ENCODE measurements around the gene RASSF1. TPM values are rescaled to one million over a fixed set of nuclear protein-coding genes. Genes with fewer than 3 reads are reported as not detected.
A peak's percentile ranks its signal among the peaks of the same experiment; 100 is the strongest.

The RASSF1 gene
- total RNA-seq, 1 donor from 2014 or later = 19.9 TPM

DNA sequence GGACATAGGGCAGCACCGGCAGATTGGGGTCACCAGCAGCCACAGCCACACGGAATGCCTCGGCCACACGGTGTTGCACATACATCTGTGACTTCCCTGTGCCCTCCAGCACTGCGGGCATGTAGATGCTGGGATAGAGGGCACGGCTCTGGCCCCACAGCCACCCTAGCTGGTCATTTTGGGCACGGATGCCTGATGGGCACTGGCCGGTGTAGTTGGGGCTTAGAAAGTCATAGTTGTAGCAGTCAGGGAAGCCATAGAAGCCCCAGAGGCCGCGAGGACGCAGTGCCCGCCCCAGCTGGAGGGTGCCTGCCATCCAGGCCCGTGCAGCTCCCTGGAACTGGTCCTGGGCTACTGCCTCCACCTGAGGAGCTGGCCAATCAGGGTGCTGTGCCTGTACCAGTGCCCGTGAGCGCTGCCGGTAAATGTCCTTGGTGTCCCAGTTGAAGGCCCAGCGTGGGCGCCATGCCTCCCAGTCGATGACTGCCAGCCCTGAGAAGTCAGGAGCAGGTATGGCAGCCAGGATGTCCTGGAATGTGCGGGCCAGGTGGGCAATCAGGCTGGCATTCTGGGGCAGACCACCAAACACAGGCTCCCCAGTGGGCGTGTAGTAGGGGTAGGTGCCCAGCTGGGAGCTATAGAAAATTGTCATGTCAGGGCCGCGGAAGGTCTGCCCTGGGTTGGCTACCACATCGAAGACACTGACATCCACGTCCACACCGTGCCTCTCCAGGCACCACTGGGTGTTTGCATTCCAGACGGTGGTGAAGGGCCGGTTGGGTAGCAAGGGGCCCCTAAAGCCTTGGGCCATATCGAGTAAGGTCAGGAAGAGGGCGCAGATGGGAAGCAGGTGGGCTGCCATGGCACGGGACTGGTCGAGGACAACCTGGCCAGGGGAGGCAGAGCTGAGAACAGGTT, 38.3 kb downstream of the RASSF1 start:
- Histone ChIP-seq H3K27me3 (ENCODE audit: control insufficient read depth, insufficient read depth, low read length) (no peaks in the 10 kb centered on the region), H3K36me3 (ENCODE audit: control insufficient read depth, insufficient read depth, low read length) (no peaks in the 10 kb centered on the region), H3K4me3 (ENCODE audit: low read depth, low read length) (no peak overlapping the region)
- TF ChIP-seq, protein P1, sequence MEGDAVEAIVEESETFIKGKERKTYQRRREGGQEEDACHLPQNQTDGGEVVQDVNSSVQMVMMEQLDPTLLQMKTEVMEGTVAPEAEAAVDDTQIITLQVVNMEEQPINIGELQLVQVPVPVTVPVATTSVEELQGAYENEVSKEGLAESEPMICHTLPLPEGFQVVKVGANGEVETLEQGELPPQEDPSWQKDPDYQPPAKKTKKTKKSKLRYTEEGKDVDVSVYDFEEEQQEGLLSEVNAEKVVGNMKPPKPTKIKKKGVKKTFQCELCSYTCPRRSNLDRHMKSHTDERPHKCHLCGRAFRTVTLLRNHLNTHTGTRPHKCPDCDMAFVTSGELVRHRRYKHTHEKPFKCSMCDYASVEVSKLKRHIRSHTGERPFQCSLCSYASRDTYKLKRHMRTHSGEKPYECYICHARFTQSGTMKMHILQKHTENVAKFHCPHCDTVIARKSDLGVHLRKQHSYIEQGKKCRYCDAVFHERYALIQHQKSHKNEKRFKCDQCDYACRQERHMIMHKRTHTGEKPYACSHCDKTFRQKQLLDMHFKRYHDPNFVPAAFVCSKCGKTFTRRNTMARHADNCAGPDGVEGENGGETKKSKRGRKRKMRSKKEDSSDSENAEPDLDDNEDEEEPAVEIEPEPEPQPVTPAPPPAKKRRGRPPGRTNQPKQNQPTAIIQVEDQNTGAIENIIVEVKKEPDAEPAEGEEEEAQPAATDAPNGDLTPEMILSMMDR (IDR thresholded peaks at IDR 0.05; ENCODE audit: insufficient read depth, low read length, poor library complexity, severe bottlenecking) = no peak
- DNase-seq (ENCODE audit: low read depth) = no peak

DNA sequence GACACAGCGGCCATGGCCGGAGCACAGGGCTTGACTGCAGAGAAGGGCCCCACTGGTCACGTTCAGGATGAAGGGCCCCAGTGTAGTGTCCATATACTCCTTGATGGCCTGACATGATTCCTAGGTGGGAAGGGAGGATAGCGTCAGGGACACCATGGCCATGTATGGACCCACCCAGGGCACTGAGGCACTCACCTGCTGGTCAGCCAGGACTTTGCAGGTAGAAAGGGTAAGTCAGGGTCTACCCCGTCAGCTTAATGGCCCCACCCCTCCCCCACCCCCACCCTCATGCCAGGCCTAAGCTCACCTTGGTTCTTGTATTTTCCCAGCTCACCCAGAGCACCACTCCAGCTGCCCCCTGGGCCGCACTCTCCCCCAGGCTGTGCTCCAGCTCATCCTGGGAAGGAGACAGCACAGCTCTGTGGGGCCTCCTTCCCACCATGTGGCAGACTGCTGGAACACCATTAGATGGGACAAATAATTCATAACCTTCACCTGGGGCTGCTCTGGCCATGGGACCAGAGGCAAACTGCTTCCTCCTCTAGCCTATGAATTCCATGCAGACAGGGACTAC, 39.9 kb downstream of the RASSF1 start:
- no peaks in the 10 kb centered on the region for H3K36me3 ChIP-seq (ENCODE audit: control insufficient read depth, insufficient read depth, low read length)
- no peak overlapping the region for H3K4me3 ChIP-seq (ENCODE audit: low read depth, low read length)
- no peaks in the 10 kb centered on the region for H3K27me3 ChIP-seq (ENCODE audit: control insufficient read depth, insufficient read depth, low read length)
- no peak for DNase-seq (ENCODE audit: low read depth)
- TF ChIP-seq, protein P1 (IDR thresholded peaks at IDR 0.05; ENCODE audit: insufficient read depth, low read length, poor library complexity, severe bottlenecking) = no peak

DNA sequence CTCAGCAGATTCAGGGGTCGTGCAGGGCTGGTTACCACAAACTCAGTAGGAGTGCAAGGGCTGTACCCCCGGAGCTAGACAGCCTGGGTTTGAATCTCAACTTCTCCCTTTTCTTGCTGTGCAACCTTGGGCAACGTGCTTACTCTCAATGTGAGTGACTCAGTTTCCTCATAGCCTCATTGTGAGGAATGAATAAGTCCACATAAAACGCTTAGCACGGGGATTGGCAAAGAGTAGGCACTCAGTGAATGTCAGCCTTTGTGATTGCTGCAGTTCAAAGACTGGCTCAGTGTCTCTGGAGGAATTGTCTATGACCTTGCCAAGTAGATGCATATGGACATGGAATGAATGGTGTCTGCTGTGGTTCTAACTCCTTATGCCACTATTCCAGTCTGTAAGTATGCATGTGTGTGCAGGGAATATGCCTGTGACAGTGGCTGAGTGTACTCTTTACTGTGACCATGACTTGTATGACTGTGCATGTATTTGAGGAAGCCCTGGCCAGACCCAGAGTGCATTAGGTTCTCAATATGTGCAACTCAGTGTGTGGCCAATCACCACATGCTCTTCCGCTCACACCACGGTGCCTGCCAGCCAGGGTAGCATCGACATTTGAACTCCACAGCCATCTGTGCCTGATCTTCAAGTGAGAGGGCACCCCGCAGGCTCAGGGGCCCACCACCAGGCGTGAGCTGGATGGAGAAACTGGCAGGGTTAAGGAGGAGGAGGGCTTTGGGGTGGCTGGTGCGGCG, 40.5 kb downstream of the RASSF1 start:
- Histone ChIP-seq H3K4me3 (ENCODE audit: low read depth, low read length) (peak overlapping the region; percentile 41), H3K27me3 (ENCODE audit: control insufficient read depth, insufficient read depth, low read length) (no peaks in the 10 kb centered on the region), H3K36me3 (ENCODE audit: control insufficient read depth, insufficient read depth, low read length) (no peaks in the 10 kb centered on the region)
- TF ChIP-seq, protein P1 (IDR thresholded peaks at IDR 0.05; ENCODE audit: insufficient read depth, low read length, poor library complexity, severe bottlenecking) = no peak
- no peak for DNase-seq (ENCODE audit: low read depth)

DNA sequence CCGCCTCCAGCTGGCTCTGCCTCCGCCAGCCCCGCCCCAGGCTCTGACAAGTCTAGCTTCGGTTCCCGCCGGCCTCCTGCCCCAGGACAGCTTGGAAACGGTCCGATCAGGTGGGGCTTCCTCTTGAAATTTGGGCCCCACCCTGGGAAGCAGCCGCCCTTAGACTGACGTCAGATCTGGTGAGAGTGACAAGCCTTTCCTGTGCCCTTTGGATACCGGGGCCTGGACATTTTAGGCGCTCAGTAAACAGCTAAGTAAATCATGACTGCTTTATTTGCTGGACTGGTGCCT, 41.1 kb downstream of the RASSF1 start:
- no peaks in the 10 kb centered on the region for H3K27me3 ChIP-seq (ENCODE audit: control insufficient read depth, insufficient read depth, low read length)
- TF ChIP-seq, protein P1 (IDR thresholded peaks at IDR 0.05; ENCODE audit: insufficient read depth, low read length, poor library complexity, severe bottlenecking) = no peak
- no peak for DNase-seq (ENCODE audit: low read depth)
- H3K36me3 ChIP-seq (ENCODE audit: control insufficient read depth, insufficient read depth, low read length) = no peaks in the 10 kb centered on the region
- peak overlapping the region; percentile 41 for H3K4me3 ChIP-seq (ENCODE audit: low read depth, low read length)

DNA sequence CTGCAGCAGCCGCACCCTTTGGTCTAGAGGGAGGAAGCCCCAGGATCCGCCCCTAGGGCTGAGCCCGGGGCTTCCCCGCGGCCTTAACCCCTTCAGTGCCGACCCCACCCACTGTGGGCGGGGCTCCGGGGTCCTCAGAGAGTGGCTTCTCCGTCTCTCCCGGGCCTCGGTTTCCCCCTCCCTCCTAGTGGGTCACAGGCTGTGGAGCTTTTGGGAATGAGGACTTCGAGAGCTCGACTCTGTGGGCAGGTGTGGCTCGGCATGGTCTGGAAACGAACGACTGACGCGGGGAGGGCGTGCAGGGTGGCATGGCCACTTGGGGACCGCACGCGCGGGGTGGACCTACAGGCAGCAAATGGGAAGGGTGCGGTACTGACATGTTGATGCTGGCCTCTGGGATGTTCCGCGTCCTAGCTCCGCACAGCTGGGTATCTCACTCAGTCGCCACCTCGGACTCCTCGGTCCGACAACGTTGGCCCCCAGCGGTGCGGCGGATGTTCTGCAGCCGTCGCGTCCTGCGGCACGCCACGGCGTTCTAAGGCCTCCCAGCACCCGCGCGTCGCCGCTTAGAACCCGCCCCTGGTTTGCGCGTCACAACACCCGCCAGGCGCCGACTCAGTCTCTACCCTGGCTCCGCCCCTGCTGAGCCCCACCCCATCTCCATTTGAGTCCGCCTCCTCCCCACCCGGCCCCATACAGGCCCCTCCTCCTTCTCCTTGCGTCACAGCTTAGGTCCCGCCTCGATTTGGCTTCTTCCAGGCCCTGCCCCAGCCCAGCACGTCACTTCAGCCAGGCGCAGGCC, 41.6 kb downstream of the RASSF1 start, which contains the start of the genes HYAL3 and NAA80:
Gene HYAL3 (minus strand): TSS at position 570 of the 802 bp plus-strand sequence. CDS start 3,803 bp downstream, outside the sequence.
Gene NAA80 (minus strand): TSS at position 570 of the 802 bp plus-strand sequence. CDS start 1,942 bp downstream, outside the sequence.
- Histone ChIP-seq H3K36me3 (ENCODE audit: control insufficient read depth, insufficient read depth, low read length) (no peaks in the 10 kb centered on the region), H3K4me3 (ENCODE audit: low read depth, low read length) (peak within 1 kb of the TSS; percentile 94), H3K27me3 (ENCODE audit: control insufficient read depth, insufficient read depth, low read length) (no peaks in the 10 kb centered on the region)
- DNase-seq (ENCODE audit: low read depth) = peak; percentile 89
- TF ChIP-seq, protein P1 (IDR thresholded peaks at IDR 0.05; ENCODE audit: insufficient read depth, low read length, poor library complexity, severe bottlenecking) = no peak
